GM12878 (cell line): ENCODE results near the gene ZNF554. TPM values are rescaled to one million over a fixed set of nuclear protein-coding genes. Genes with fewer than 3 reads are reported as not detected.
A peak's percentile ranks its signal among the peaks of the same experiment; 100 is the strongest.

Experiments
- ATAC-seq: fragments of 200-7000 bp; cut with Tn5 transposase; 3 replicates; pipeline ENCODE4 v1.9.1; 2020; ENCODE audit warnings: mild to moderate bottlenecking, moderate library complexity
- BruUV-seq: library from RNA; stranded (reverse); fragments of 400-500 nt; replicated peaks from 2 replicates; lab custom pipeline; 2021; lab: Mats Ljungman, UMichigan
- CTCF ChIA-PET: fragments of 300-600 bp; sonication (Branson Sonifier 250); formaldehyde crosslinking; extraction: SDS; loops from one replicate; lab custom pipeline; 2021; ENCODE audit warnings: inconsistent platforms; lab: Yijun Ruan, JAX
- POLR2A ChIA-PET: fragments of 350-600 bp; formaldehyde crosslinking; extraction: SDS; loops from one replicate; lab custom pipeline; 2021; ENCODE audit warnings: inconsistent platforms; lab: Charles Lee
- RAD21 ChIA-PET: fragments of 300-600 bp; sonication (Branson Sonifier 250); formaldehyde crosslinking; loops from one replicate; lab custom pipeline; 2023; ENCODE audit warnings: antibody characterized with exemption; ENCODE audit not compliant: unreplicated experiment; lab: Charles Lee
- SMC1A ChIA-PET: fragments of 300-600 bp; sonication (Branson Sonifier 250); formaldehyde crosslinking; loops from one replicate; lab custom pipeline; 2023; ENCODE audit not compliant: unreplicated experiment, uncharacterized antibody; lab: Charles Lee
- DNase-seq: peaks from one replicate; pipeline ENCODE4 v3.0.0-alpha.2; 2011; ENCODE audit warnings: low read depth, low spot score
- FAIRE-seq: peaks from 3 replicates; lab custom pipeline; 2011; peaks lifted over from hg19 to GRCh38; lab: Jason Lieb, UNC
- H2AFZ ChIP-seq: 2 replicates; pipeline ENCODE4 v1.6.0; 2011; ENCODE audit warnings: low read depth, low read length, control low read depth; ENCODE audit not compliant: control insufficient read depth
- H3K27ac ChIP-seq: 2 replicates; pipeline ENCODE4 v1.5.1; 2011; ENCODE audit warnings: control low read depth; ENCODE audit not compliant: control insufficient read depth, insufficient read depth
- H3K27me3 ChIP-seq, 2 experiments: replicated peaks in 1 of 2; 2 replicates each; pipeline versions ENCODE4 v1.6.0 to v1.6.1; 2011; ENCODE audit warnings: low read length in 1 of 2; ENCODE audit not compliant: control insufficient read depth in 2 of 2, insufficient read depth in 2 of 2
- H3K36me3 ChIP-seq, 2 experiments: 2 replicates each; pipeline ENCODE4 v1.5.1; 2011; ENCODE audit warnings: low read length in 1 of 2; ENCODE audit not compliant: control insufficient read depth in 2 of 2, insufficient read depth in 2 of 2
- H3K4me1 ChIP-seq: 2 replicates; pipeline ENCODE4 v1.6.1; 2011; ENCODE audit warnings: mild to moderate bottlenecking, low read length, moderate library complexity, mixed read lengths; ENCODE audit not compliant: control insufficient read depth, insufficient read depth
- H3K4me2 ChIP-seq: 2 replicates; pipeline ENCODE4 v1.6.0; 2011; ENCODE audit warnings: control low read depth; ENCODE audit not compliant: control insufficient read depth, insufficient read depth
- H3K4me3 ChIP-seq: fragments of 200-600 bp; sonication (generic); 2 replicates; pipeline ENCODE4 v1.5.1; 2016
- H3K79me2 ChIP-seq: 2 replicates; pipeline ENCODE4 v1.6.0; 2011; ENCODE audit warnings: low read length; ENCODE audit not compliant: control insufficient read depth, insufficient read depth
- H3K9ac ChIP-seq: 2 replicates; pipeline ENCODE4 v1.8.0; 2011; ENCODE audit warnings: low read length, control low read depth, mixed read lengths; ENCODE audit not compliant: control insufficient read depth, insufficient read depth
- H3K9me3 ChIP-seq: replicated peaks from 3 replicates; pipeline ENCODE4 v1.5.1; 2011; ENCODE audit warnings: mild to moderate bottlenecking, low read length; ENCODE audit not compliant: control insufficient read depth, insufficient read depth
- H4K20me1 ChIP-seq: 2 replicates; pipeline ENCODE4 v1.6.0; 2011; ENCODE audit not compliant: control insufficient read depth, insufficient read depth
- EGR1 ChIP-seq, 2 experiments: IDR thresholded peaks; 1 replicate in 1 of 2; 2 replicates in 1 of 2; pipeline ENCODE4 v1.6.1; 2011 to 2012; ENCODE audit warnings: low read depth in 2 of 2, low read length in 2 of 2, borderline replicate concordance in 1 of 2, mild to moderate bottlenecking in 1 of 2, moderate library complexity in 1 of 2
- IRF4 ChIP-seq: IDR thresholded peaks from 2 replicates; pipeline ENCODE4 v1.6.1; 2011; ENCODE audit warnings: low read depth, low read length
- MEF2B ChIP-seq: fragments of 450-650 bp; IDR thresholded peaks from 2 replicates; pipeline ENCODE4 v1.6.1; 2018; ENCODE audit warnings: mild to moderate bottlenecking, moderate library complexity; ENCODE audit not compliant: partially characterized antibody, poor library complexity, severe bottlenecking
- POU2F2 ChIP-seq: IDR thresholded peaks from 3 replicates; pipeline ENCODE4 v1.6.1; 2011; ENCODE audit warnings: low read depth, mild to moderate bottlenecking, low read length, borderline replicate concordance
- RCOR1 ChIP-seq: conservative IDR thresholded peaks from 2 replicates; pipeline ENCODE4 v1.6.1; 2012; ENCODE audit warnings: low read depth, low read length, improper control_type of control experiment
- SUZ12 ChIP-seq: fragments of 200-600 bp; sonication (generic); IDR thresholded peaks from one replicate; pipeline ENCODE4 v1.6.1; 2018; ENCODE audit warnings: antibody characterized with exemption, mild to moderate bottlenecking; ENCODE audit not compliant: unreplicated experiment
- TBL1XR1 ChIP-seq: IDR thresholded peaks from 2 replicates; pipeline ENCODE4 v1.6.1; 2012; ENCODE audit warnings: low read depth, low read length, improper control_type of control experiment
- TCF7 ChIP-seq: IDR thresholded peaks from 2 replicates; pipeline ENCODE4 v1.6.1; 2014; ENCODE audit warnings: antibody characterized with exemption, borderline replicate concordance
- ZNF24 ChIP-seq: fragments of 450-650 bp; IDR thresholded peaks from 2 replicates; pipeline ENCODE4 v1.6.1; 2017; ENCODE audit warnings: antibody characterized with exemption, mild to moderate bottlenecking
- WGBS: methylation state at CpG from one replicate; pipeline ENCODE4 v1.1.6; 2016; ENCODE audit warnings: low lambda C conversion rate; ENCODE audit not compliant: insufficient replicate concordance, insufficient coverage; ENCODE audit errors: missing lambda C conversion rate; 5-methylcytosine and 5-hydroxymethylcytosine counted together
- in situ Hi-C: fragments of 300-500 bp; cut with MboI; formaldehyde crosslinking; loops from 9 replicates; pipeline ENCODE4 v1.14.3; 2018; ENCODE audit warnings: mixed read lengths
- intact Hi-C: fragments of 100-400 bp; cut with micrococcal nuclease; formaldehyde crosslinking; loops from one replicate; pipeline ENCODE4 v1.14.2; 2022; ENCODE audit not compliant: unreplicated experiment
- polyA plus RNA-seq, 11 experiments: library from polyadenylated mRNA; depleted of rRNA in 4 of 11; unstranded in 6 of 11; stranded (reverse) in 5 of 11; fragments of >200 nt; fragmentation: Nextera tagmentation in 4 of 11; fragmentation: Illumina TruSeq in 1 of 11; extraction: Ambion mirVana in 4 of 11; extraction: Trizol in 1 of 11; gene quantifications; 1 replicate in 1 of 11; 2 replicates in 10 of 11; pipeline versions ENCODE4 v1.2.1 to v1.2.3, GENCODE V29; 2011 to 2016; ENCODE audit warnings: inconsistent platforms in 2 of 11, missing spikeins in 2 of 11, low read depth in 1 of 11
- total RNA-seq, 4 experiments: library from RNA; depleted of rRNA in 3 of 4; stranded (reverse); fragments of >200 nt in 3 of 4; fragmentation: Illumina TruSeq in 1 of 4; extraction: Trizol in 1 of 4; gene quantifications; 2 replicates each; pipeline versions ENCODE4 v1.2.1 to v1.2.3, GENCODE V29; 2013 to 2021
- TF ChIP-seq, protein P1 (sequence below): fragments of 450-650 bp; IDR thresholded peaks from 2 replicates; pipeline ENCODE4 v1.6.1; 2016; ENCODE audit warnings: mild to moderate bottlenecking
- TF ChIP-seq, protein P2 (sequence below): fragments of 450-650 bp; IDR thresholded peaks from 2 replicates; pipeline ENCODE4 v1.6.1; 2017; ENCODE audit warnings: antibody characterized with exemption, mild to moderate bottlenecking, moderate library complexity
- TF ChIP-seq, protein P3 (sequence below): IDR thresholded peaks from 2 replicates; pipeline ENCODE4 v1.6.1; 2011; ENCODE audit warnings: borderline replicate concordance, low read depth, mild to moderate bottlenecking, moderate library complexity, mixed read lengths, low read length; ENCODE audit not compliant: insufficient read depth; ENCODE audit errors: extremely low read length
- TF ChIP-seq, protein P4 (sequence below): IDR thresholded peaks from 2 replicates; pipeline ENCODE4 v1.6.1; 2012; ENCODE audit warnings: low read depth, low read length, improper control_type of control experiment

The ZNF554 gene
- total and polyA plus RNA-seq, 10 of the 15 experiments (the other 5 are each of a cell fraction or from before 2014, with no cell fraction given) = 0.19 to 2.1 (median 1.4) TPM

DNA sequence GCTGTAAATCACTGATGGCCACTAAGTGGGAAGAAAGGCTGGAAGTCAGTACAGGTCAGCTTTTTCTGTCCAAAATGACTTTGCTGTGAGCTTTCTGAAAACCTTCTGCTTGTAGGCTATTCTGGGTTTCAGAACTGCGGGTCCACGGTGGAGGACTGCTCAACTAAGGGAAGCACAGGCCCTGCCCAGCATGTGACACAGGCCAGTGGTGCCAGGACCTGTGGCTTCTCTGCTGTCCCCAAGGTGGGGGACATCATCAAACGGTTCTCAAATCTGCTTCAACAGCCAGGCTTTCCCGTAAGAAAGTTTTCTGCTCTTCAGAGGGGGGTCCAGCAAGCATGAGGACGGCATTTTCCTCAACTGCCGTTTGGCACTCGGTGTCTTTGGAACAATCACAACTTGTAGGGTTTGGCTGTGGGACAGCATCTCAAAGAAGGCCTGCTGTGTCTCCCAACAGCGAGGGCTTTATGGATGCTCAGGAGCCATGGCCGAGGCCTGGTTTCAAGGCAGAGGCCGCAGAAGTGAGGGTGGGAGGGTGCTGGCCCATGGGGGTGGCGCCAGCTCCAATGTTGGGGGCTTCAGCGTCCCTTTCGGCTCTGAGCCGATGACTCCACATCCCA is 40.4 kb upstream of the ZNF554 start:
- ChIA-PET POLR2A (no interaction called here), RAD21 (no interaction called here), SMC1A (interaction anchor here (0.8 to 0.9 kb wide), 2 partner anchors 131 kb away, joined by 3 to 4 read pairs; no protein-coding TSS in a partner anchor), CTCF (interaction anchor here (2.1 kb wide), 1 partner anchor 131 kb away, joined by 5 read pairs; no protein-coding TSS in a partner anchor)
- Histone ChIP-seq H3K9me3 (no peaks in the 10 kb centered on the region; the same call in 2 of the 3 replicates), H3K79me2 (peaks cover 85% of the 10 kb centered on the region), H3K4me1 (peaks cover 16% of the 10 kb centered on the region), H3K27ac (no peak overlapping the region), H3K36me3 (peaks cover 2 to 4% of the 10 kb centered on the region in 2 experiments; a peak in 2 of 4 replicates), H4K20me1 (peaks cover 6% of the 10 kb centered on the region; the same call in 1 of the 2 replicates), H3K4me2 (0 out of 2 replicates have a peak overlapping the region, but pooled peaks have one; percentile 14), H3K27me3 (no peaks in the 10 kb centered on the region), H2AFZ (no peak overlapping the region), H3K9ac (0 out of 2 replicates have a peak overlapping the region, but pooled peaks have one; percentile 7), H3K4me3 (no peak overlapping the region)
- no peak for DNase-seq
- no peak for ATAC-seq
- no peak for FAIRE-seq
- no TSS peak for BruUV-seq
- 84% methylated on average over 14 of the region's 14 CpGs for WGBS
- intact Hi-C loops (no loop called here), in situ Hi-C loops (no loop called here)
- no peak for TF ChIP-seq TCF7
- TF ChIP-seq RCOR1 = no peak
- no peak for TF ChIP-seq EGR1 (IDR thresholded peaks at IDR 0.05; ENCODE audit: borderline replicate concordance in 1 of 2, low read depth in 2 of 2, low read length in 2 of 2)
- TF ChIP-seq, protein P1, sequence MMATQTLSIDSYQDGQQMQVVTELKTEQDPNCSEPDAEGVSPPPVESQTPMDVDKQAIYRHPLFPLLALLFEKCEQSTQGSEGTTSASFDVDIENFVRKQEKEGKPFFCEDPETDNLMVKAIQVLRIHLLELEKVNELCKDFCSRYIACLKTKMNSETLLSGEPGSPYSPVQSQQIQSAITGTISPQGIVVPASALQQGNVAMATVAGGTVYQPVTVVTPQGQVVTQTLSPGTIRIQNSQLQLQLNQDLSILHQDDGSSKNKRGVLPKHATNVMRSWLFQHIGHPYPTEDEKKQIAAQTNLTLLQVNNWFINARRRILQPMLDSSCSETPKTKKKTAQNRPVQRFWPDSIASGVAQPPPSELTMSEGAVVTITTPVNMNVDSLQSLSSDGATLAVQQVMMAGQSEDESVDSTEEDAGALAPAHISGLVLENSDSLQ = no peak
- TF ChIP-seq TBL1XR1 = no peak
- TF ChIP-seq SUZ12 = no peak
- TF ChIP-seq, protein P2, sequence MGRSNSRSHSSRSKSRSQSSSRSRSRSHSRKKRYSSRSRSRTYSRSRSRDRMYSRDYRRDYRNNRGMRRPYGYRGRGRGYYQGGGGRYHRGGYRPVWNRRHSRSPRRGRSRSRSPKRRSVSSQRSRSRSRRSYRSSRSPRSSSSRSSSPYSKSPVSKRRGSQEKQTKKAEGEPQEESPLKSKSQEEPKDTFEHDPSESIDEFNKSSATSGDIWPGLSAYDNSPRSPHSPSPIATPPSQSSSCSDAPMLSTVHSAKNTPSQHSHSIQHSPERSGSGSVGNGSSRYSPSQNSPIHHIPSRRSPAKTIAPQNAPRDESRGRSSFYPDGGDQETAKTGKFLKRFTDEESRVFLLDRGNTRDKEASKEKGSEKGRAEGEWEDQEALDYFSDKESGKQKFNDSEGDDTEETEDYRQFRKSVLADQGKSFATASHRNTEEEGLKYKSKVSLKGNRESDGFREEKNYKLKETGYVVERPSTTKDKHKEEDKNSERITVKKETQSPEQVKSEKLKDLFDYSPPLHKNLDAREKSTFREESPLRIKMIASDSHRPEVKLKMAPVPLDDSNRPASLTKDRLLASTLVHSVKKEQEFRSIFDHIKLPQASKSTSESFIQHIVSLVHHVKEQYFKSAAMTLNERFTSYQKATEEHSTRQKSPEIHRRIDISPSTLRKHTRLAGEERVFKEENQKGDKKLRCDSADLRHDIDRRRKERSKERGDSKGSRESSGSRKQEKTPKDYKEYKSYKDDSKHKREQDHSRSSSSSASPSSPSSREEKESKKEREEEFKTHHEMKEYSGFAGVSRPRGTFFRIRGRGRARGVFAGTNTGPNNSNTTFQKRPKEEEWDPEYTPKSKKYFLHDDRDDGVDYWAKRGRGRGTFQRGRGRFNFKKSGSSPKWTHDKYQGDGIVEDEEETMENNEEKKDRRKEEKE = no peak
- no peak for TF ChIP-seq POU2F2
- no peak for TF ChIP-seq IRF4
- TF ChIP-seq, protein P3, sequence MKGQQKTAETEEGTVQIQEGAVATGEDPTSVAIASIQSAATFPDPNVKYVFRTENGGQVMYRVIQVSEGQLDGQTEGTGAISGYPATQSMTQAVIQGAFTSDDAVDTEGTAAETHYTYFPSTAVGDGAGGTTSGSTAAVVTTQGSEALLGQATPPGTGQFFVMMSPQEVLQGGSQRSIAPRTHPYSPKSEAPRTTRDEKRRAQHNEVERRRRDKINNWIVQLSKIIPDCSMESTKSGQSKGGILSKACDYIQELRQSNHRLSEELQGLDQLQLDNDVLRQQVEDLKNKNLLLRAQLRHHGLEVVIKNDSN = no peak
- no peak for TF ChIP-seq ZNF24
- TF ChIP-seq, protein P4, sequence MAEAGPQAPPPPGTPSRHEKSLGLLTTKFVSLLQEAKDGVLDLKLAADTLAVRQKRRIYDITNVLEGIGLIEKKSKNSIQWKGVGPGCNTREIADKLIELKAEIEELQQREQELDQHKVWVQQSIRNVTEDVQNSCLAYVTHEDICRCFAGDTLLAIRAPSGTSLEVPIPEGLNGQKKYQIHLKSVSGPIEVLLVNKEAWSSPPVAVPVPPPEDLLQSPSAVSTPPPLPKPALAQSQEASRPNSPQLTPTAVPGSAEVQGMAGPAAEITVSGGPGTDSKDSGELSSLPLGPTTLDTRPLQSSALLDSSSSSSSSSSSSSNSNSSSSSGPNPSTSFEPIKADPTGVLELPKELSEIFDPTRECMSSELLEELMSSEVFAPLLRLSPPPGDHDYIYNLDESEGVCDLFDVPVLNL = no peak
- TF ChIP-seq MEF2B = no peak
